Measurements from ENCODE around the gene CAMTA1.

GRCh38 chr1:7503691-7504437, 718.6 kb downstream of the CAMTA1 start:
- no peak for TF ChIP-seq EZH2 (optimal IDR thresholded peaks at IDR 0.05; ENCODE audit: low read depth, low read length)
- no peak for TF ChIP-seq CTCF (IDR thresholded peaks at IDR 0.05; ENCODE audit: low read length)
- TF ChIP-seq EZH2phosphoT487 (IDR thresholded peaks at IDR 0.05; ENCODE audit: low read length) = no peak
